ENCODE results near the gene GPR18.

Gene GPR18

DNA sequence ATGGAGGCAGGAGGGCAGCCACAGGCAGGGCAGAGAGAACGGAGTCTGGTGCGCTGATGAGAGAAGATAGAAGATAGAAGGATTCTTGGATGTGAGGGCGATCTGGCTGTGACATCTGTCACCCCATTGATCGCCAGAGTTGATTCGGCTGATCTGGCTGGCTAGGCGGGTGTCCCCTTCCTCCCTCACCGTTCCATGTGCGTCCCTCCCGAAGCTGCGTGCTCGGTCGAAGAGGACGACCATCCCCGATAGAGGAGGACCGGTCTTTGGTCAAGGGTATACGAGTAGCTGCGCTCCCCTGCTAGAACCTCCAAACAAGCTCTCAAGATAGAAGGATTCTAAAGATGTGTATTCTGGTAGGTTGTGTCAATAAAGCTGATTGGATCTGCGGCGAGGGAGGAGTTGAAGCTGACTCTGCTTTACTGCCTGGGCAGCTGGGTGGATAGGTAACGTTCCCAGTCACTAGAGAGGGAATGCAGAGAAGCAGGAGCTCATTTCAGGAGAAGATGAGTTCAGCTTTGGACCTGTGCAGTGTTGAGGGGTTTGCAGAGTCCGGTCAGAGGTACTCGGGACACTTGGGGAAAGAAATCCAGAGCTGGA, 52.5 kb downstream of the GPR18 start:
- no peak overlapping the region for H3K27ac ChIP-seq (ENCODE audit: low read depth, low read length)
- H3K9ac ChIP-seq (ENCODE audit: low read length) = no peak overlapping the region
- no peak overlapping the region for H3K18ac ChIP-seq (ENCODE audit: low read length)
- H3K27me3 ChIP-seq (ENCODE audit: insufficient read depth, low read length, poor library complexity) = no peaks in the 10 kb centered on the region
- no peak overlapping the region for H3K56ac ChIP-seq (ENCODE audit: low read length)
- peaks cover 28% of the 10 kb centered on the region for H3K79me1 ChIP-seq (ENCODE audit: low read length)
- no CpG with 5 or more reads among the region's 22 CpGs for WGBS (ENCODE audit: extremely low coverage, insufficient coverage, low lambda C conversion rate)
- H4K8ac ChIP-seq (ENCODE audit: low read depth, low read length) = no peak overlapping the region
- H3K23ac ChIP-seq (ENCODE audit: low read length) = no peak overlapping the region
- H2BK5ac ChIP-seq (ENCODE audit: low read length) = no peak overlapping the region
- H3K4me2 ChIP-seq (ENCODE audit: low read length) = no peak overlapping the region
- H2AK5ac ChIP-seq (ENCODE audit: low read length) = no peak overlapping the region
- H3K36me3 ChIP-seq (ENCODE audit: control insufficient read depth, insufficient read depth, low read length) = no peaks in the 10 kb centered on the region
- H3K4ac ChIP-seq (ENCODE audit: low read depth, low read length) = no peak overlapping the region
- DNase-seq = peak; percentile 47
- H3K79me2 ChIP-seq (ENCODE audit: control insufficient read depth, insufficient read depth, low read length) = peaks cover 57% of the 10 kb centered on the region
- no peak overlapping the region for H2BK15ac ChIP-seq (replicated peaks; ENCODE audit: low read depth)
- no peak overlapping the region for H3K4me3 ChIP-seq (ENCODE audit: low read length)
- no peak overlapping the region for H4K5ac ChIP-seq (ENCODE audit: low read length)
- peaks cover 1% of the 10 kb centered on the region for H3K4me1 ChIP-seq (ENCODE audit: control insufficient read depth, low read depth, low read length)
- no peak overlapping the region for H2BK120ac ChIP-seq (ENCODE audit: low read depth, low read length)

Small RNAs within 50 kb of the gene (small RNA-seq; reads per million reads assigned to genes)
- 1.3 reads per million for gene RN7SKP9 (ENCODE audit: insufficient read depth)
